ENCODE data around the gene INHA.

INHA gene

DNA sequence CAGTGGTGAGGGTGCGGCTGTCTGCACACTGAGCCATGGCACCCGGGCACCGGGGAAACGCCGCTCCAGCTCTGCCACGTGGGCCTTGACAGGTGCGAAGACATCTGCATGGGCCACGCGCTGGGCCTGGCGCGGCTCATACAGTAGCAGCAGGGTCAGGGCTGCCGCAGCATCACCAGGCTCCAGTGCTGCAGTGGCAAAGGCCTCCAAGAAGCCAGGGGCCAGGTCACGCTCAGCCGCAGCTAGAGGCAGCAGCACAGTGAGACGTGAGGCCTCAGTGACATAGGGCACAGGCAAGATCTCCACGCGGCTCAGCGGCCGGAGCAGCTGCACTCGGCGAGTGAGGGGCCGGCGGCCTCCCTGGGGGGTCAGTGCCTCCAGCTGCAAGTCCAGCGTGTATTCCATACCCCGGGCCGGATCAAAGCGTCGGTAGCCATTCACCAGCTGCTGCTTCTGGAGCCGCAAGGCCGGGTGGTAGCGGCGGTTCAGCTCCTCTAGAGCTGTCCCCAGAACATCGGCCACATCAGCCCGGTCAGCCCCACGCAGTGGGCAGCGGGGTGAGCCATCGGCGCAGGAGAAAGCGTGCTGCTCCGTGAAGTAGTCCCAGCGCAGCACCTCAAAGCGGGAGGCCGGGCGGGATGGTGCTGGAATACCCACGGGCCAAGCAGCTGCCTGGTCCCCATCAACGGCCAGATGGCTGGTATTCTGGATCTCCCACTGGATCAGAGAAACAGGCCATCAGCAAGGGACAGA lies 32.0 kb upstream of the INHA start:
- DNase-seq (ENCODE audit: low read depth in 2 of 3, low spot score in 2 of 3) = no peak

DNA sequence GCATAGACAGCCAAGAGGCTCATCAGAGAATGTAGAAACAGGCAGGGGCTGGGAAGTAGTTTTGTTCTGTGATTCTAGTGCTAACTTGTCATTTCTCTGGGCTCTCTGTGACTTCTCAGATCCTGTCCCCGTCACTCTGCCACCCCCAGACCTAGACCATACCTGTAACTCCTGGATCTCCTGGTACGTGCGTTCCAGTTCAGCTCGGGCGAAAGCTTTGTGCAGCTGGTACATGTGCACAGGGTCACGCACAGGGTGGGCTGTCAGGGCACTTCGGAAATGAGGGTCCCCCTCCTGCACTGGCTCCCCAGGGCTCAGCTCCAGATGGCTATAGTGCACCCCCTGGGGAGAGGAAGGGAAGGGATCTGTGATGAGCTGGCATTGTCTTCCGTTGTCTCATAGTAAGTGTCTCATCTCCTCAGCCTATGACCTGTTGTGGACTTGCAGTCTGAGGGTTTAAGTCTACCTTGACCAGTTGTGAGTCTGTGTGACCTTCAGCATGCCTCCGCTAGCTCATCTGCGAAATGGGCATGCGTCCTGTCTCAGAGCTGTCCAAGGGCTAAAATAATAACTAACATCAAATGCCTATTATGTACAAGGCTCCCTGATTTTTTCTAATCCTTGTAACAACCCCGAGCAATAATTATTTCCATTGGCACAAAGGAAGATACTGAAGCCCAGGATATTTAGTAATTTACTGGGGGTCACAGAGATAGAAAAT lies 31.2 kb upstream of the INHA start:
- DNase-seq (ENCODE audit: low read depth in 2 of 3, low spot score in 2 of 3) = no peak

DNA sequence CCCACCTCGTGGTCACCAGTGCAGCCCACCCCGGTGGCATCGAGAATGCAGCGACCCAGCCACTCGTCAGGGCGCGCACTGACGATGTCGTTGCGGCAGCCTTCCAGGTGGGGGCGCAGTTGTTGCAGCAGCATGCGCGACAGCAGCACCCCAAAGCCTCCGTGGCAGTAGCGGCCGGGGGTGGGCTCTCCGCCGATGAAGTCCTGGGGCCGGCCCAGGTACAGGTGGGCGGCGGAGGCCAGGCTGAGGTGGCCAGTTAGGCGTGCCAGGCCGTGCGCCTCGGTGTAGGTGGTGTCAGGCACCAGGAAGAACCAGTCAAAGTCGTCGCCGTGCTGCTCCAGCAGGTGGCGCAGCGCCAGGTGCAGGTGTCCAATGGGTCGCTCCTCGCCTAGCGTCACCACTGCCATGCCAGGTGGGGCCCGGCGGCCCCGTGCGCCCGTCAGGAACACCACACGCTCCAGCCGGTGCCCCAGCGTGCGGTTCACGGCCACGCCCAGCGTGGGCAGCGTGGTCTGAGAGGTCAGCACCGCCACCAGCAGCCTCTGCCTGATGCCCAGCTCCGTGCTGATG lies 30.4 kb upstream of the INHA start:
- DNase-seq (ENCODE audit: low read depth in 2 of 3, low spot score in 2 of 3) = peak; percentile 72 to 89 (median 75)

DNA sequence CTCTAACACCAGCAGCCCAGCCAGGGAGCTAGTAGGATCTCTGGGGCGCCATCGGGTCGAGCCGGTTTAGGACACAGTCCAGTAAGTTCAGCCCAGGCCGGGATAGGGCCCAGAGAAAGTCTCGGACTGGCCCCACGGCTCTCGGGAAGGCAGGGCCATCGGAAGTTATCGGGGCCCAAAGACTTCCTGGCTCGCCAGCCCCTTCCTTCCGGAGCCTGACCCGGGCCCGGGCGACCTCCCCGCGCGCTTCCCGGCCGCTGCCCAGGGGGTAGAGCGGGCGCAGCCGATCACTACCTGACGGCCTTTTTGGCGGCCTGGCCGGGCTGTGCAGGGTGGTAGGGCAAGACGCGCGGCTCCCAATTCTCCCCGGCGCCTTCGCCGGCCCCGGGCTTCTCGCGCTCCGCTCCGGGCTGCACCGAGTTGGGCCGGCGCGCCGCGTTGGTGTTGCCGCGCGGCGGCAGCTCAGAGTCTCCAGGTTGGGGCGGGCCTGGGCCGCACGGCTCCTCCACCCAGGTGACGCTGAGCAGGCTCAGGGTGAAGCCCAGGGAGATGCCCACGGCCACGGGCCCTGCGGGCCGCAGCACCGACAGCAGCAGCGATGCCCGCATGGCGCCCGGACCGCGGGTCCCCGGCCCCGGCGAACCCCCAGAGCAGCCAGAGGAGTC lies 29.0 kb upstream of the INHA start:
- DNase-seq (ENCODE audit: low read depth in 2 of 3, low spot score in 2 of 3) = peak in 2 of 3 experiments; percentile 10 to 33

DNA sequence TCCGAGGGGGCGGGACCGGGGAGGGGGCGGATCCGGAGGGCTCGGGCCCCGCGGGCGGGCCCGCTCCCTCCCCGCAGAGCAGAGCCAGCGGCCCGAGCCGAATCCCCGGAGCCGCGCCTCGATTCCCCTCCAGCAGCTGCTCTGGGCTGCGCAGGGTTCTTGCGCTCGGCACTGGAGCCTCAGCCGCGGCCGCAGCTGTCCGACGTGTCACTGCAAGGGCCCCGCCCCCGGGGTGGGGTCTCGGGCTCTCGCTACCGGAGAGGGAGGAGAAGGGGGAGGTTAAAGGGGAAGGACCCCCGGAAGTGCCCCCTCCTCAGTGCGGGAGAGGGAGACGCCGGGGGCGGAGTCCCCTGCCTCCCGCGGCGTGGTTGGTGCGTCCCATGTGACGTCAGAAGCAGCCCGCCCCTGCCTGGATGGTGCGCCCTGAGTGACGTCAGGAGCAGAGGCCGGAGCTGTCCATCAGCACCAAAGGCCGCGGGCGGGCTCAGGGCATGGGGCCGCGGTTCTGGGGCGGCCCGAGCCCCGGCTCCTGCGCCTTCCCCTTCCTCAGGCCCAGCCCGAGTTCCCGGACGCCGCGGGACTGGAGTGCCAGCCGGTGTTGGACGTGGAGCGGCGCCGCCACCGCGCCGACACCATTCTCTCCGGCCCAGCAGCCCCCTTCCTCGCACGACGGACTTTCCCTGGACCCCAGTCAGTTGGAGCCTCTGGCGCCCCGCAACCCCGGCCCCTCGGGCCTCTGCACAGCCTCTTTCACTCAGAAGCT lies 28.3 kb upstream of the INHA start, which contains the start of the genes CHPF and TMEM198:
CHPF (minus strand) TSS at position 214 of the 763 bp plus-strand sequence. CDS start 271 bp downstream, outside the sequence.
TMEM198 (plus strand) TSS at position 433 of the 763 bp plus-strand sequence. CDS start 700 bp downstream, outside the sequence.
- DNase-seq (ENCODE audit: low read depth in 2 of 3, low spot score in 2 of 3) = peak; percentile 80 to 88 (median 88)

DNA sequence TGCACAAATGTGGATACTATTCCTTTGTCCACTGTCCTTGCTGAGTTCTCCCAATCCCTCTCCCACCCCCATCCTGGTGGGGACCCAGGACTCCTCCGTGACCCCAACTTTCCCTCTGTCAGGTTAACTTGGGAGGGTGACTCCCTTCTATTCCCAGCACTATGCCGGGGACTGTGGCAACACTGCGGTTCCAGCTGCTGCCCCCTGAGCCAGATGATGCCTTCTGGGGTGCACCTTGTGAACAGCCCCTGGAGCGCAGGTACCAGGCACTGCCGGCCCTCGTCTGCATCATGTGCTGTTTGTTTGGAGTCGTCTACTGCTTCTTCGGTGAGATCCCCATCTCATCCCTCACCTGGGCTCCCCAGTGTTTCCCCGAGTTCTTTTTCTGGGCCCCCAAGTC lies 27.5 kb upstream of the INHA start:
- no peak for DNase-seq (ENCODE audit: low read depth in 2 of 3, low spot score in 2 of 3)

DNA sequence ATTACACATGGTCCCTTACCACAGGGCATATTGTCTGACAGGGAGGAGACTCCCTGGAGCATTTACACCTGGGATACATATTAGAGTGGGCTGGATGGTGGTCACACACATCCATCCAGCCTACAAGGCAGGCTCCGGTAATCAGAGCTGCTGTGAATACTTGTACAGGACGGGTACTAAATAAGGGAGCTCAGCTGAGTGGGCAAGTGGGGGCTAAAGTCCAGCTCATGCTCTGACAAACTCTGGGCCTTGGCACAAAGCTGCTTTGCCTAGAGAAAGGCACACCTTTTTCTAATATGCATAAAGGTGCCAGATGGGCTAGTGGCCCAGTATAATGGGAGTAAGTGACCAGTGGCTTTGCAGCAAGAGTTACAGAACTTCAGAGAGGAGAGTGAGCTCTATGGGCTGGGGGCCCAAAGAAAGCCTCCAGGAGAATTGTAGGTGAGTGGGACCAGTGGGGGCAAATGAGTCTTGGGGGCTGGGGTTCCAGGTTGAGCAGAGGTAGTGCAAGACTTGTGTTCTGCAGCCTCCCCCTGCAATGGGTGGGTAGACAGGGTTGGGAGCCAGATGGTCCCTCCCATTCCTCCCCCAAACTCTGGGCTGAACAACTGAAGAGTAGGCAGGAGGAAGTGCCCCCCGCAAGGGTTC lies 26.7 kb upstream of the INHA start:
- DNase-seq (ENCODE audit: low read depth in 2 of 3, low spot score in 2 of 3) = no peak

DNA sequence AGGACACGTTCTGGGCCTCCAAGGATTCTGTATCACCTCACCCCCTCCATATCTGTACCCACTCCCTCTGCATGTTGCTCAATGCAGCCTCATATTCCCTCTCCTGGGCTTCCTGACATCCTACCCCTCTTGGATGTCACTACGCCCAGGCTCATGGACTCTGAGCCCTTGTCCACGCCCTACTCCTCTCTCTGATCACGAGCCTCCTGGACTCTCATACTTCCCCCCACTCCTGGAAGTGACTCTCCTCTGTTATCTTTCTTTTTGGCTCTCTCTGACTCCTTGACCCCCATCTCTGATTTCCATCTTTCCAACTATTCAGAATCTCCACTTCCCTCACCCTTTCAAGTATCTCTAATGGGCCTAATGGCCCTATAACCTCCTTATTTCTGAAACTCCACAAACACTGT lies 26.2 kb upstream of the INHA start:
- DNase-seq (ENCODE audit: low read depth in 2 of 3, low spot score in 2 of 3) = no peak

DNA sequence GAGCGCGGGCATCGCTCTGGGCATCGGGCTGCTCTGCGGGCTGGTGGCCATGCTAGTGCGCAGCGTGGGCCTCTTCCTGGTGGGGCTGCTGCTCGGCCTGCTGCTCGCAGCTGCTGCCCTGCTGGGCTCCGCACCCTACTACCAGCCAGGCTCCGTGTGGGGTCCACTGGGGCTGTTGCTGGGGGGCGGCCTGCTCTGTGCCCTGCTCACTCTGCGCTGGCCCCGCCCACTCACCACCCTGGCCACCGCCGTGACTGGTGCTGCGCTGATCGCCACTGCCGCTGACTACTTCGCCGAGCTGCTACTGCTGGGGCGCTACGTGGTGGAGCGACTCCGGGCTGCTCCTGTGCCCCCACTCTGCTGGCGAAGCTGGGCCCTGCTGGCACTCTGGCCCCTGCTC lies 24.5 kb upstream of the INHA start:
- no peak for DNase-seq (ENCODE audit: low read depth in 2 of 3, low spot score in 2 of 3)

DNA sequence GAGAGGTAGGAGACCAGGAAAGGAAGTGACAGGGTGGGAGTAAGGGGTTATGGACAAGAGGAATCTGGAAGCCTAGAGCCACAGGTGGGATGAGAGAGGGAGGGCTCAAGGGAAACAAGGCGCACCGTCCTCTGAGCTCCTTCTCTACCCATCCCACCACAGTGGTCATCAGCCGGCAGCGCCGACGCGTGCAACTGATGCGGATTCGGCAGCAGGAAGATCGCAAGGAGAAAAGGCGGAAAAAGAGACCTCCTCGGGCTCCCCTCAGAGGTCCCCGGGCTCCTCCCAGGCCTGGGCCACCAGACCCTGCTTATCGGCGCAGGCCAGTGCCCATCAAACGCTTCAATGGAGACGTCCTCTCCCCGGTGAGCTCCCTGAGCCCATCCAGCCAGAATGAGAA lies 23.1 kb upstream of the INHA start:
- DNase-seq (ENCODE audit: low read depth in 2 of 3, low spot score in 2 of 3) = no peak

DNA sequence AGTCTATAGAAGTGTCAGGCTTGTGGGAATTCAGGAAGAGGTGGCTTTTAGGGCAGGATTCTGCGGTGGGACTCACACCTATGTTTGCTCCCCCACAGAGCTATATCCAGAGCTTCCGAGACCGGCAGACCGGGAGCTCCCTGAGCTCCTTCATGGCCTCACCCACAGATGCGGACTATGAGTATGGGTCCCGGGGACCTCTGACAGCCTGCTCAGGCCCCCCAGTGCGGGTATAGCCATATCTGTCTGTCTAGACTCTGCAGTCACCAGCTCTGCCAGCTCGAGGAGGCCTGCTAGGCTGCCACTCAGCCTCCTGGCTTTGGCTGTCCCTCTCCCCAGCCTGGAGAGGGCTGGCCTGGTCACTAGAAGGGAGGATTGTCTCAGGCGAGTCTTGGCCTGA lies 22.5 kb upstream of the INHA start:
- DNase-seq (ENCODE audit: low read depth in 2 of 3, low spot score in 2 of 3) = no peak

DNA sequence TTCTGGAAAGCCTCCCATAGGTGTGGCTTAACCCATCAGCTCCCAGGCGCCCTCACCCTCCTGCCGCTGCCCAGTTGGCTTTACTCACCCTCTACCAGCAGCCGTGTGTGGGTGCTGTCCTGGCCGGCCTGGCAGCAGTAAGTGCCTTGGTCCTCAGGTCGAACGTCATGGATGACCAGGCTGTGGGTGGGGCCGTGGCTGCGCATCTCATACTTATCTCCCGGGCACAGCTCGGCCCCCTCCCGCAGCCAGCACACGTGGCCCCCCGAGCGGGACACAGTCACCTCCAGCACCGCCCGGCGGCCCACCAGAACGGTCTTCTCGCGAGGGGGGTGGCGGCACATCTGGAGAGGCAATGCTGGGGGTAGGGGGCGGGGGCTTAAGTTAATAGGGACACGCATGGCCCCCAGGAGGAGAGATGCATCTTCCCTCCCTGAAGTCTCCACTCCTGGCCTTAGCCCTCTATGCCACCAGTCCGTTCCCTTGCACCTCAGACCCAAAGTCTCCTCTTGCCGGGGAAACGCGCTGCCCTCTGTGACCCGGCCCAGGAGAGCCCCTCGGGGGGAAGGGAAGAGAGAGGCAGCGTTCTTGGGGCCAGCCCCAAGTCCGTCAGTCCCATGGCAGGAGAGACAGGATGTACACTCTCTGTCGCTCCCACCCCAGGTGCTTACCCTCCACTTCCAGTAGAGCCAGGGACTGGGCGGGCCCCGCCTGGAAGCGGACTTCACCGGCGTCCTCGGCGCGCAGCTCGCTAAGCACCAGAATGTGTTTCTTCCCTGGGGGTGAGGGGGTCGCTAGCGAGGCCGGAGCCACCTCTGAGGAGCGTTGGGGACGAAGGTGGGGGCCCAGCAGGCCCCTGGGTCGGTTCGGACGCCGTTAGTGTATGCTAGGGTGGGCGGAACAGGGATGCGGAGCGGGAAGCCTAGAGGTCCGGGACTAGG lies 20.4 kb upstream of the INHA start:
- no peak for DNase-seq (ENCODE audit: low read depth in 2 of 3, low spot score in 2 of 3)

DNA sequence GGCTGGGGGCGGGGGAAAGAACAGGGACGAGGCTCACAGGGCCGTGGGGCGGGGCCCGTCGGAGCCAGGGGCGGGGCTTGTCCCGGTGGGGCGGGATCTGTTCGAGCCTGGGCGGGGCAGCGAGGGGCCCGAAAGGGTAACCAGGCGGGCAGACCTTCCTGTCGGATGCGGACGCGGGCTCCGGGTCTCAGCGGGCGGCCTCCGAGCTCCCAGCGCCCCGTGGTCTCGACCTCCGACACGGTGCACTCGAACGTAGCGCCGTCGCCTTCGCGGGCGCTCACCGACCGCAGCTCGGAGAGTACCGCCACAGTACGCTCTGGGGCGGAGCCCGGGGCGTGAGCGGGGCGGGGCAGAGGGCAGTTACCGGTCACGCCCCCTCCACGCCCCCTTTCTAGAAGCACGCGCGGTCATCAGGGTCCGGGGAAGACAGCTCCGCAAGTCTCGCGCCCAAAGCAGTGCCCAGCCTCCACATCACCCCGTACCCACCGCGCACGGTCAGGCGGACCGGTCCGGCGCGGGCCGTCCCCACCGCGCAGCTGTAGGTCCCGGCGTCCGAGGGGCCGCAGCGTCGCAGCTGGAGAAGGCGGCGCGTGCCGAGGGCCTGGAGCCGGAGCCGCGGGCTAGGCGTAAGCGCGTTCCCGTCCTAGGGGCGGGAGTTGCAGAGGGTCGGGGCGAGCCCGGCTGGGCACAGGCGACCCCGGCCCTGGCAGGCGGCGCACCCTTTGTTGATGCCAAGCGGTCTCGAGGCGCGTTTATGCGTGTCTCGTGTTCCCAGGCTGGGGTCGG lies 19.5 kb upstream of the INHA start:
- DNase-seq (ENCODE audit: low read depth in 2 of 3, low spot score in 2 of 3) = peak; percentile 60 to 70 (median 60)

DNA sequence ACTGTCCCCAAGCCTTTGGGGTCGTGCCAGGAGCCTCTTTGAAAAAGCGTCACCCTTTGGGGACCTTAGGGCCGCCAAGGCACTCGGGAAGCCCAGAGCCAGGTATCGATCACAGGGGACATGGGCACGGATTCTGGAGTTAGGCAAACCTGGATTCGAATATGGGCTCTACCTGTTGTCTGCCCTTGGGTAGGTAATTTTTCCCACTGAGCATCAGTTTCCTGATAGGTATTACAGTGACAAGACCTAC lies 19.0 kb upstream of the INHA start:
- no peak for DNase-seq (ENCODE audit: low read depth in 2 of 3, low spot score in 2 of 3)

DNA sequence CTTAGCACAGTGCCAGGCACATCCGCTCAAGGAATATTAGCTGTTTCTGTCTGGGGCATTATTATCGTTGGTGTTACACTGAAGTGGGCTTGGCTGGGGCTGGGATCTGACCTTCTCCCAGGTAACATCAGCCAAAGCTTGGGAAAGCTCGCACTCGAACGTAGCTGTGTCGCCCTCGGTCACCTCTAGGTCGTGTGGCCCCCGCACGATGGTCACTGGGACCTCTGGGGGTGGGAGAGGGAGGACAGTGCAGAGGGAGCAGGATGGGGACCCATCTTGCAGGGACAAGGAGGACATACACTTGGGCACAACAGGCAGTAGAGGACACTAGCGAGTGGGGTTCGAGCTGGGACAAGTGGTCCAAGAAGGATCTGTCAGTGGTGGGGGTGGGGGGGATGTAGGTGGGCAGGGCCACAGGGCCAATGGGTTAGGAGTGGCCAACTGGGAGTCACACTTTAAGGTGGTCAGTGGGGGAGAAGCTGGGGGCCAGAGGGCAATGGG lies 18.6 kb upstream of the INHA start:
- no peak for DNase-seq (ENCODE audit: low read depth in 2 of 3, low spot score in 2 of 3)

DNA sequence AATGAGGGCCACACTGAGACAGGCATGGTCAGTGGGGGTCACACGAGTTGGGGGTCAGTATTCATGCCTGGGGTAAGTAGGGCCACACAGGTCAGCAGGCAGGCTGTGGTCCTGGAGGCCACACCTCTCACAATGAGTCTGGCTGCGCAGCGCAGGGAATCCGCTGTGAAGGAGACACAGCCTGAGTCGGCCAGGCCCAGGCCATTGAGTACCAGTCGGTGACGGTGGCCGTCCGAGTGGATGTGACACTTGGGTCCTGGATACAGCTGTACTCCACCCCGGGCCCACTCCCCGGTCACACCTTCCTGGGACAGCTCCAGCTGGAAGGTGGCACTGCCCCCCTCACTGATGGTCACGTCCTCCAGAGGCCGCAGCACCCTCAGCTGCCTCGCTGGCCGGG lies 17.8 kb upstream of the INHA start:
- DNase-seq (ENCODE audit: low read depth in 2 of 3, low spot score in 2 of 3) = no peak

DNA sequence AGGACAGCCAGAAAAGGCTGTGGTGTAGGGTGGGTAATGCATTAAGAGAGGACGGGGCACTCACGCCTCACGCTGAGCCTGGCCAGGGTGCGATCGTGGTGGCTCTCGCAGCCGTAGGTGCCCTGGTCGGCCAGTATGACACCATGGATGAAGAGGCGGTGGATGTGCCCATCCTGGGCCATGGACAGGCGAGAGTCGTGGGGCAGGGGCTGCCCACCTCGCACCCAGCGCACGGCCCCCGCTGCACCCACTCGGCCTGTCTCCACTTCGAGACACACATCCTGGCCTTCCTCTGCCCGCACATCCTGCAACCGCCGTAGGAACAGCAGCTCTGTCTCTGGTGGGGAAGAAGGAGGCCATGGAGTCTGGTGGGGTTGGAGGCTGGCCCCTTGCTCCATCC lies 16.2 kb upstream of the INHA start:
- no peak for DNase-seq (ENCODE audit: low read depth in 2 of 3, low spot score in 2 of 3)

DNA sequence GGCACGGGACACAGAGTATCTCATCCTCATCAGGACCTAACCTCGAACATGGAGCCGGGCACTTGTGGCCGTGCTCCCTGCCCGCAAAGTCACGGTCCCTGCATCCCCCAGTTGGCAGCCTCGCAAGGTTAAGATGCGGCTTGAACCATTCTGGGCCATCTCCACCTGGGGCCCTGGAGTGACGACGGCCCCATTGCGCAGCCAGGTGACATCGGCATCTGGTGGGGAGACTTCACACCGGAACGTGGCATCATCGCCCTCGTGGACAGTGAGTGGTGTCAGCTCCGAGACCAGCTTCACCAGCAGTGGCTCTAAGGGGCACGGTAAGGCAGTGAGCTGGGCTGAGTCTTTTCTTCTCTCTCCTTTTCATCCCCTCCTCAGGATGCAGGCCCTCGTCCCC lies 15.7 kb upstream of the INHA start:
- no peak for DNase-seq (ENCODE audit: low read depth in 2 of 3, low spot score in 2 of 3)

DNA sequence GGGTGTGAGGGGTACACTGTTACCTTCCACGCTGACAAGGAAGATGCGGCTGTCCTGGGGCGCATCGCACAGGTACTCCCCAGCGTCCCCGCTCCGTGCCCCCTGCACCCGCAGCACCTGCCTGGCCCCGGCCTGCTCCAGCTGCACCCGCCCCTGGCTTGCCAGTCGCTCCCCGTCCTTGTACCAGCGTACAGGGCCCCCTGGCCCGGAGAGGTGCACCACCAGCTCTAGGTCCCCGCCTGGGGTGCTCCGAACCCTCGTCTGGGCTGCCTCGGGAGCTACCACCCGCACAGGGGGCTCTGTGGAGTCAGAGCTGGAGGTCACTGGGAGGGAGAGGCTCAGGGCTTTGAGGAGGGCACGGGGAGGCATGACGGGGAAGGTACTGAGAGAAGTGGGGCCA lies 14.8 kb upstream of the INHA start:
- no peak for DNase-seq (ENCODE audit: low read depth in 2 of 3, low spot score in 2 of 3)
